Stimulated activated naive CD8-positive, alpha-beta T cell treated with anti-CD3 and anti-CD28 coated beads, Interleukin-15, Interleukin-2, amounts not matched to agents 100 U/mL and 50 U/mL, for 24 hours (primary cell): ENCODE data around the gene IGLON5.

ENCODE experiments used
- ATAC-seq: fragments of 150-1000 bp; cut with Tn5 transposase; one replicate; pipeline ENCODE4 v1.10.0; 2021
- DNase-seq: peaks from one replicate; pipeline ENCODE4 v3.0.0; 2021

Gene IGLON5

DNA sequence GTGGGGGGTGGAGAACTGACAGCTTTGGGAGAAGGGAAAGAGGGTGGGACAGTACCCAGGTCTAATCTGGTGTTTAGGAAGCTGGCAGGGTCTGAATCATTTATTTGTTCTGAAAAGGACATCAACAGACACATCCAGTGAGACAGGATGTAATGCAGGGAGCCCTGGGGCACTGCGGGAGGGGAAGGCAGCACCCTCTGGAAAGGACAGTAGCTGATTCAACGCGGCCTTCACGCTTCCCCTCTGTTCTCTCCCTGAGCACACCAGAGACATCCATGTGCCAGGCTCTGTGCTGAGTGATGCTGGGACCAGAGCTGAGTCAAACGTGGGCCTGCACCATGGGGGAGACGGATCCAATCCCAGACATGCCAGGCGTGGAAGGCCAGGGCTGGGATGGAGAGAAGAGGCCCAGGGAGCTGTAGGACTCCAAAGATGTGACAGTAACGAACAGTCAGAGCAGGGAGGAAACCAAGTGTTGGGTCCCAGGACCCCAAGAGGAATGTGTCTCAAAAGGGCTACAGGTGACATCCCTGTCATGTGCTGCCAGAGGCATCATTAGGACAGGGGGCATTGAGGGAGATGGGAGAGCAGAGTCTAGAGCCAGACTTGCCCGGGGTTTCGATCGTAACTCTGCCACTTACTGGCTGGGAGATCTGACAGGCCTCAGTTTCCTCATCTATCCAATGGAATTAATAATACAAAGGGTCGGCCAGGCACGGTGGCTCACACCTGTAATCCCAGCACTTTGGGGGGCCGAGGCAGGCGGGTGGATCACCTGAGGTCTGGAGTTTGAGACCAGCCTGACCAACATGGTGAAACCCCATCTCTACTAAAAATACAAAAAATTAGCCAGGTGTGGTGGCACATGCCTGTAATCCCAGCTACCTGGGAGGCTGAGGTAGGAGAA lies 53.0 kb downstream of the IGLON5 start:
- no peak for ATAC-seq
- peak; percentile 25 for DNase-seq

GRCh38 chr19:51365211-51365964 lies 53.9 kb downstream of the IGLON5 start:
- DNase-seq (peak; percentile 29), ATAC-seq (no peak)

DNA sequence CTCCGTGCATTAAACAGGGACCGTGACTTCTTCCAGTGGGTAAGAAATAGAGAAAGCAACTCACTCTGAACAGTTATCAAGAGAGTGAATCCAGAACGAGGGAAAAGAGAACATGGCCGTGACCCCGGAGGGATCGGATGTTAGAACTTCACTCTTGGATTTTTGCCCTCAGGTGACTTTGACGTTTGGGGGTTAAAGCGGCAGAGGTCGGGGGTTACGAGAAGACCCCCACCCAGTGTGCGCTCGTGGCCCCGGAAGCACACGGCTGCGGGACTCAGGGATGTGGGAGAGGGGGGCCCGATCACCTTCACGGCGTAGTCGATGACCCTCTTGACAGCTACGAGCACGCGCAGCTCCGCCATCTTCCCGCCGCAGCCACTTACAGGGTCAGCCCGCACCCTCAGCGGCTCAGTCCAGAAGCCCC lies 54.5 kb downstream of the IGLON5 start, which contains the start of gene ETFB:
Gene ETFB (minus strand): TSS at position 424 of the 424 bp plus-strand sequence. CDS start 62 bp downstream, at position 362.
- ATAC-seq = no peak

DNA sequence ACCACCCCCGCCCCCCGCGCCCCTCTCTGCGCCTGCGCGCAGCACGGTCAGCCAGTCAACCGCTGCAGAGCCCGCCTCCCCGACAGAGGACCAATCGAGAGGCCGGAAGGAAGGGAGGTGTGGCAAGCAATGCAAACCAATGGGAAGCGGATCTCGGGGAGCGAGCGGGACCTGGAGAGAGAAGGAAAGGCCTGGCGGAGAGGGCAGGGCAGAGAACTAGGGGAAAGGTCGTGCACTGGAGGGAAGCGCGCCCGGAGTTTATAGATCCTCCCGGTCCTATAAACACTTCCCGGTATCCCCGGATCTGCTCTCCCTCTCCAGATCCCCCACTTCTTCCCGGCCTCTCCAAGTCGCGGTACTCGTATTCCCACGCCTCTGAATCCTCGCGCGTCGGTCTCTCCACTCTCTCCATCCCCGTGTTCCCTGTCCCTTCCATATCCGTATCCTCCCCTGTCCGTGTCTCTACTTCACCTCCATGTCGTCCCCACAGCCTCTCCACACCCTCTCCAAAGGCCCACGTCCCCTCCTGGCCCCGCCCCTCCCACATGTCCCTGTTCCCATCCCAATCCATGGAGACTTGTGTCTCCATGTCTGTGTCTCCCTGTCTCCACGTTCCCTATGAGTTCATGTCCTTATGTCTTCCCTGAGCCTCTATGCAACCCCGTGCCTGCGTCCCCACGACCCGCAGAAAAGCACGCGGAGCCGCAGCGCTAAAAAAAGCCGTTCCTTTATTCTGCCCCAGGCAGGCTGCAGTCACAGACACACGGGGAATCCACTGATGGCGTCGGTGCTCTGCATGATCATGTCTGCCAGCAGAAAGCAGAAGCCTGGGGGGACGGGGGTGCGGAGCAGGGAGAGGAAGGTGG lies 55.2 kb downstream of the IGLON5 start:
- peak; percentile 95 for DNase-seq
- ATAC-seq = peak; percentile 37

More for the DNA sequence above, 54.5 kb downstream of the IGLON5 start, which contains the start of gene ETFB:
- no peak for DNase-seq

DNA sequence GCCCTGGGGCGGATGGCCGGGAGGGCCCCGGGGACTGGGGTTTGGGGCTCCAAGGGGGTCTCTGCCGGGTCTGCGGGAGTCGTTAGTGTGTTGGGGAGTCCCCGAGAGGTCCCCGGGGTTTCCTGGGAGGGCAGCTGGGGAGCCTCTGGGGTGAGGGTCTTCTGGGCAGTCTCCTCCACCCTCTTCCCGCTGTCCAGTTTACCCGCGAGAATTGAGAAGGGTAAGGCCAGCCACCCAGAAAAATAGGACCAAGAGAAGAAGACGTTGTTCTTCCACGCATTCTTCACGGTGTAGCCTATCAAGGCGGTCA lies 55.8 kb downstream of the IGLON5 start:
- DNase-seq = no peak
- ATAC-seq = no peak

DNA sequence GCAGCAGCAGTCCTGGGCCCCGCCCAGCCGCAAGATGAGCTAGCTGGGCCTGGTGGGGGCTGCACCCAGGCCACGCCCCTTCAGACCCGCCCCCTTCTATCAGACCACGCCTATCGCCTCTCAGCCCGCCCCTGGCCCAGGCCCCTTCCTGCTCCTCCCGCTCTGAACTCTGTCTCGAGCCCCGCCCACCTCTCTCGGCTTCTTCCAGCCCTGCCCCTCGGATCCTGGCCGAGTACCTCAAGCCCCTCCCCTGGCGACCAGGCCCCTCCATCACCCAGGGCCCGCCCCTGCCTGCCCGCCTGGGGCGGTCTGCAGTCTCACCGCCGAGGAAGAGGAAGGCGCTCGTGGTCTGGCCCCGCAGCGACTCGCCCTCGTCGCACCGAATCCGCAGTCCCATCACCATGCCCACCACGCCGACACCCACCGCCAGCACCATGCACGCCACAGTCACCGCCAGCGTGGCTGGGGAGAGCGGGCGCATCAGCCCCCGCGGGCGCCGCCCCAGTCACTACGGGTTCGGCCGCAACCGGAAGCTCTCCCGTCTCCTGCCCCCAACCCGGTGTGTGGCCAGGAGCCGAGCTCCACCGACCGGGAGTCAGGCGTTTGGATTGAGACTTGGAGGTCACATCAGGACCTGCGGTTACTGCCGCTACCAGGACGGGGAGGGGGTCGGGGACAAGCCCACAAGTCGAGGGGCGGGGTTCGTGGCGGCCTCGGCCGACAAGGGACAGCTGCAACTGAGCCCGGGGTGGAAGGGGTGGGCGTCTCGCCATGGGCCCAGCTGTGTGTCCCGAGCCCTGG lies 56.3 kb downstream of the IGLON5 start:
- peak; percentile 78 for ATAC-seq

GRCh38 chr19:51368366-51369282 lies 57.2 kb downstream of the IGLON5 start, which contains the start of gene CLDND2:
Gene CLDND2, minus strand, starts transcription at chr19:51369003. Its CDS starts 426 bp downstream, at chr19:51368577.
- DNase-seq = peak; percentile 73
- ATAC-seq = no peak

More for the DNA sequence above, 56.3 kb downstream of the IGLON5 start:
- DNase-seq = peak; percentile 99

- DNase-seq (no peak), ATAC-seq (no peak)
Measured at GRCh38 chr19:51370230-51370629, 58.8 kb downstream of the IGLON5 start.

- no peak for ATAC-seq
Measured at GRCh38 chr19:51371186-51371690, 59.8 kb downstream of the IGLON5 start.

DNA sequence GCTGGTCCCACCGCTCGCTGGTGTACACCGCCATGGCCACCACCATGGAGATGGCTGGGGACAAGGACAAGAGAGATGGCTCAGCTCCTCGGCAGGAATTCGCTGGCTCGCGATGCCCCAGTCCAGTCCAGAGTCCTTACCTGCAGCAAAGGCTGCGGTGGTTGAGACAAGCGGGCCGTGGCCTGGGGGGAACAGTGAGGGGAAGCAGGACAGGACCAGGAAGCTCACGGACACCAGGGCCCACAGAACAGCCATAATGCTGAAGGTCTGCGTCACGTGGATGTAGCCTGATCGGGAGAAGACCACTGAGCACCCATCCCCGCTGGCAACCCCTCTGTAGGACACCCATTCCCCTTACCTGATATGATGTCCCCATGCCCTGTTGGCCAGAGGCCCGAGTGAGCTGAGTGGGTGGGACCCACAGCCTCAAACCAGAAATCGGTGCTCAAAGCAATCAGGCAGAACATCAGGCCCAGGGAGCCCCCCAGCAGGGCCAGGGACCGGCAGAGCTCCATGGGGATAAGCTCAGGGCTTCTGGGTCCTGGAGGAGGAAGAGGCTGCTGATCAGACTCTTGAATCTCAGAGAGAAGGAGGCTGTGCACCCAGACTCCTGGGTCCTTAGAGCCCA lies 60.7 kb downstream of the IGLON5 start:
- ATAC-seq = no peak
- DNase-seq = no peak

More at GRCh38 chr19:51371186-51371690, 59.8 kb downstream of the IGLON5 start:
- no peak for DNase-seq

GRCh38 chr19:51372649-51373504 lies 61.4 kb downstream of the IGLON5 start, which contains the start of gene NKG7:
Gene NKG7, minus strand, starts transcription at chr19:51372654. Its CDS starts 119 bp downstream, at chr19:51372535.
- peak; percentile 87 for DNase-seq
- peak; percentile 78 for ATAC-seq

DNA sequence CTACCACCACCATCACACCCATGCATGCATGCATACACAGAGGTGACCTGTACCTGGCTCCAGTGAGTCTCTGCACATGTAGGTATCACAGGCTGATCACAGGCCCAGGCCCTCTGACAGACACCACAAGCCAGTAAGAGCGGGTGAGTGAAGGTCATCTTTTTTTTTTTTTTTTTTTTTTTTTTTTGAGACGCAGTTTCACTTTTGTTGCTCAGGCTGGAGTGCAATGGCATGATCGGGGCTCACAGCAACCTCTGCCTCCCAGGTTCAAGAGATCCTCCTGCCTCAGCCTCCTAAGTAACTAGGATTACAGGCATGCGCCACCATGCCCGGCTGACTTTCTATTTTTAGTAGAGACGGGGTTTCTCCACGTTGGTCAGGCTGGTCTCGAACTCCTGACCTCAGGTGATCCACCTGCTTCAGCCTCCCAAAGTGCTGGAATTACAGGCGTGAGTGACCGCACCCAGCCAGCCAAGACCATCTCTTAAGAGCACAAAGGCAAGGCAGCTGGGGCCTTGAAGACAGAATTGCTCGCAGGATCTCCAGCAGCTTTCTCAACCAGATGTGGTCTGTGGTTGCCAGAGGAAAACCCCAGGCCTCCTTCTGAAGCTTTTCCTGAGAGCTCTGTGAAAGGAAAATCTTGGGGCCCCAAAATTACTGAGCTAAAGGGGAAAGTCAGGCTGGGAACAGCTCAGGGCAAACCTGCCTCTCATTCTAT lies 64.2 kb downstream of the IGLON5 start:
- peak; percentile 76 for DNase-seq
- ATAC-seq = peak; percentile 40

- DNase-seq (no peak), ATAC-seq (no peak)
Measured at GRCh38 chr19:51377422-51377821, 66.0 kb downstream of the IGLON5 start.

DNA sequence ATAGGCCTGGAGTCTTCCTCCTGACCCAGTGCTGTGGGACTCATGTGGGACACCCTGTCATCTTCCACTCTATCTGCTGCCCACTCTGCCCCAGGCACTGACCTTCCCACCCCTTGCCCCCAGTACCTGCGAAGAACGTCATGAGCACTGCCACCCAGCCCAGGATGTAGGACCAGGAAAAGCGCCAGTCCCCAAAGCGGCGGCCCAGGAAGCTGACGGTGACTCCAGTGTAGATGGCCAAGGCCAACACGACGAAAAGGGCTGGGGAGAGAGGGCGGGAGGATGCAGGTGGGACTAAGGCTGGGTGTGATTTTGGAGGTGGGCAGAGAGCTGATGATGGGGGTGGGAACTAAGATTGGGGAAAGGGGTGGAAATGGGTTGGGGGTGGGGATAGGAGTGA lies 68.9 kb downstream of the IGLON5 start:
- ATAC-seq = no peak
- DNase-seq = no peak
